GM18909 (cell line): ENCODE data around the gene SPAG5.

Experiments used
- ATAC-seq: cut with Tn5 transposase; IDR thresholded peaks from one replicate; pipeline ENCODE4 v1.9.1; 2021; ENCODE audit warnings: mild to moderate bottlenecking; ENCODE audit not compliant: unreplicated experiment, poor library complexity

The SPAG5 gene

GRCh38 chr17:28547623-28548416 is 51.0 kb downstream of the SPAG5 start:
- ATAC-seq, result peak; percentile 51

GRCh38 chr17:28547096-28547622 is 51.7 kb downstream of the SPAG5 start:
- no peak for ATAC-seq

GRCh38 chr17:28545787-28546415 is 52.9 kb downstream of the SPAG5 start:
- ATAC-seq, result no peak

GRCh38 chr17:28545141-28545503 is 53.7 kb downstream of the SPAG5 start:
- ATAC-seq, result no peak

- no peak for ATAC-seq
Observed at GRCh38 chr17:28544402-28545140, 54.3 kb downstream of the SPAG5 start.

- no peak for ATAC-seq
Observed at GRCh38 chr17:28541439-28541838, 57.4 kb downstream of the SPAG5 start.

GRCh38 chr17:28540231-28540630 is 58.6 kb downstream of the SPAG5 start:
- no peak for ATAC-seq

- ATAC-seq, result no peak
Observed at GRCh38 chr17:28538296-28538895, 60.4 kb downstream of the SPAG5 start.

GRCh38 chr17:28537219-28537610 is 61.6 kb downstream of the SPAG5 start:
- no peak for ATAC-seq

- ATAC-seq, result no peak
Observed at GRCh38 chr17:28536532-28537218, 62.1 kb downstream of the SPAG5 start.

- ATAC-seq, result no peak
Observed at GRCh38 chr17:28534740-28535375, 64.0 kb downstream of the SPAG5 start.

GRCh38 chr17:28533091-28533807 is 65.6 kb downstream of the SPAG5 start:
- no peak for ATAC-seq

- no peak for ATAC-seq
Observed at GRCh38 chr17:28532050-28532960, 66.5 kb downstream of the SPAG5 start.

- no peak for ATAC-seq
Observed at GRCh38 chr17:28530926-28531325, 67.9 kb downstream of the SPAG5 start.

- ATAC-seq, result no peak
Observed at GRCh38 chr17:28530250-28530649, 68.6 kb downstream of the SPAG5 start.

- ATAC-seq, result no peak
Observed at GRCh38 chr17:28529013-28529400, 69.8 kb downstream of the SPAG5 start.

- ATAC-seq, result no peak
Observed at GRCh38 chr17:28528327-28529012, 70.4 kb downstream of the SPAG5 start.
